ENCODE results near the gene CES3. TPM values are rescaled to one million over a fixed set of nuclear protein-coding genes. Genes with fewer than 3 reads are reported as not detected.

Gene CES3
- total RNA-seq, 1 experiment from 2014 or later = 0.64 TPM

- Mint-ChIP-seq H3K27me3 (ENCODE audit: unreplicated experiment) (peaks cover 45% of the 10 kb centered on the region), H3K36me3 (ENCODE audit: insufficient read depth, unreplicated experiment) (peaks cover 5% of the 10 kb centered on the region), H3K27ac (ENCODE audit: unreplicated experiment) (no peak overlapping the region), H3K4me1 (ENCODE audit: low read depth, unreplicated experiment) (peaks cover 9% of the 10 kb centered on the region), H3K9me3 (ENCODE audit: low read depth, unreplicated experiment) (no peaks in the 10 kb centered on the region), H3K4me3 (ENCODE audit: low read depth, unreplicated experiment) (no peak overlapping the region)
- peak; percentile 41 for DNase-seq
- CTCF ChIA-PET = interaction anchor here (0.7 kb wide), 1 partner anchor 180 kb away, joined by 6 read pairs; no protein-coding TSS in a partner anchor
- BruUV-seq (replicated peaks) = no TSS peak
- intact Hi-C loops (cut with micrococcal nuclease; ENCODE audit: unreplicated experiment) = loop anchor here (5.0 to 10.0 kb wide), 4 partner anchors 38 to 172 kb away; partner anchors contain the start of genes B3GNT9, FBXL8 and TRADD
- TF ChIP-seq CTCF (IDR thresholded peaks at IDR 0.05; ENCODE audit: unreplicated experiment) = no peak
Measured at GRCh38 chr16:67015313-67015731, 54.3 kb downstream of the CES3 start.

GRCh38 chr16:67016143-67016542, 55.1 kb downstream of the CES3 start:
- H3K27me3 Mint-ChIP-seq (ENCODE audit: unreplicated experiment) = peaks cover 37% of the 10 kb centered on the region
- TF ChIP-seq CTCF (IDR thresholded peaks at IDR 0.05; ENCODE audit: unreplicated experiment) = no peak
- peaks cover 17% of the 10 kb centered on the region for H3K4me1 Mint-ChIP-seq (ENCODE audit: low read depth, unreplicated experiment)
- CTCF ChIA-PET = interaction anchor here (0.6 kb wide), 1 partner anchor 57 kb away, joined by 3 read pairs; no protein-coding TSS in a partner anchor
- H3K36me3 Mint-ChIP-seq (ENCODE audit: insufficient read depth, unreplicated experiment) = peaks cover 5% of the 10 kb centered on the region
- no peak overlapping the region for H3K27ac Mint-ChIP-seq (ENCODE audit: unreplicated experiment)
- intact Hi-C loops (cut with micrococcal nuclease; ENCODE audit: unreplicated experiment) = loop anchor here (5.0 to 10.0 kb wide), 4 partner anchors 39 to 171 kb away; partner anchors contain the start of genes B3GNT9, FBXL8 and TRADD
- no peak for DNase-seq
- BruUV-seq (replicated peaks) = no TSS peak
- no peaks in the 10 kb centered on the region for H3K9me3 Mint-ChIP-seq (ENCODE audit: low read depth, unreplicated experiment)
- no peak overlapping the region for H3K4me3 Mint-ChIP-seq (ENCODE audit: low read depth, unreplicated experiment)

GRCh38 chr16:67016681-67017420, 55.8 kb downstream of the CES3 start:
- intact Hi-C loops (cut with micrococcal nuclease; ENCODE audit: unreplicated experiment) = loop anchor here (5.0 to 10.0 kb wide), 4 partner anchors 40 to 170 kb away; partner anchors contain the start of genes B3GNT9, FBXL8 and TRADD
- DNase-seq = no peak
- Mint-ChIP-seq H3K27me3 (ENCODE audit: unreplicated experiment) (peaks cover 33% of the 10 kb centered on the region), H3K4me3 (ENCODE audit: low read depth, unreplicated experiment) (no peak overlapping the region), H3K36me3 (ENCODE audit: insufficient read depth, unreplicated experiment) (peaks cover 5% of the 10 kb centered on the region), H3K4me1 (ENCODE audit: low read depth, unreplicated experiment) (peaks cover 18% of the 10 kb centered on the region), H3K9me3 (ENCODE audit: low read depth, unreplicated experiment) (no peaks in the 10 kb centered on the region), H3K27ac (ENCODE audit: unreplicated experiment) (no peak overlapping the region)
- CTCF ChIA-PET = interaction anchor here (0.9 to 1.3 kb wide), 2 partner anchors 41 to 138 kb away, joined by 3 to 6 read pairs; no protein-coding TSS in a partner anchor
- no peak for TF ChIP-seq CTCF (IDR thresholded peaks at IDR 0.05; ENCODE audit: unreplicated experiment)
- no TSS peak for BruUV-seq (replicated peaks)

GRCh38 chr16:67017421-67017750, 56.3 kb downstream of the CES3 start:
- TF ChIP-seq CTCF (IDR thresholded peaks at IDR 0.05; ENCODE audit: unreplicated experiment) = no peak
- BruUV-seq (replicated peaks) = no TSS peak
- no peak for DNase-seq
- Mint-ChIP-seq H3K9me3 (ENCODE audit: low read depth, unreplicated experiment) (no peaks in the 10 kb centered on the region), H3K4me3 (ENCODE audit: low read depth, unreplicated experiment) (no peak overlapping the region), H3K27ac (ENCODE audit: unreplicated experiment) (no peak overlapping the region), H3K36me3 (ENCODE audit: insufficient read depth, unreplicated experiment) (peaks cover 5% of the 10 kb centered on the region), H3K27me3 (ENCODE audit: unreplicated experiment) (peaks cover 28% of the 10 kb centered on the region), H3K4me1 (ENCODE audit: low read depth, unreplicated experiment) (peaks cover 19% of the 10 kb centered on the region)
- CTCF ChIA-PET = interaction anchor here (0.6 to 1.7 kb wide), 19 partner anchors 11 to 448 kb away, joined by 3 to 23 read pairs (median 4); partner anchors contain the start of genes CDH16, FBXL8 and TRADD
- intact Hi-C loops (cut with micrococcal nuclease; ENCODE audit: unreplicated experiment) = loop anchor here (5.0 to 10.0 kb wide), 4 partner anchors 40 to 170 kb away; partner anchors contain the start of genes B3GNT9, FBXL8 and TRADD
